GM23248 (cell line): ENCODE data around the gene ZNF3. TPM values are rescaled to one million over a fixed set of nuclear protein-coding genes. Genes with fewer than 3 reads are reported as not detected.

Source experiments
- DNase-seq: peaks from one replicate; pipeline ENCODE4 v3.0.0-alpha.2; 2015
- H2AFZ ChIP-seq: fragments of 200-600 bp; sonication (generic); 2 replicates; pipeline ENCODE4 v1.6.1; 2016; ENCODE audit warnings: antibody characterized with exemption
- H3F3A ChIP-seq: fragments of 200-600 bp; sonication (generic); 2 replicates; pipeline ENCODE4 v1.6.1; 2016; ENCODE audit warnings: mild to moderate bottlenecking, antibody characterized with exemption, mixed run types; ENCODE audit not compliant: insufficient read depth
- H3K27ac ChIP-seq: fragments of 200-600 bp; sonication (generic); 2 replicates; pipeline ENCODE4 v1.5.1; 2016; ENCODE audit warnings: mild to moderate bottlenecking
- H3K27me3 ChIP-seq: fragments of 200-600 bp; sonication (generic); replicated peaks from 2 replicates; pipeline ENCODE4 v1.6.1; 2016; ENCODE audit warnings: mild to moderate bottlenecking; ENCODE audit not compliant: insufficient read depth
- H3K36me3 ChIP-seq: fragments of 200-600 bp; sonication (generic); 2 replicates; pipeline ENCODE4 v1.6.1; 2016; ENCODE audit warnings: low read depth, mild to moderate bottlenecking
- H3K4me1 ChIP-seq: fragments of 200-600 bp; sonication (generic); 2 replicates; pipeline ENCODE4 v1.6.1; 2016; ENCODE audit warnings: mild to moderate bottlenecking; ENCODE audit not compliant: insufficient read depth
- H3K4me2 ChIP-seq: fragments of 200-600 bp; sonication (generic); one replicate; pipeline ENCODE4 v1.6.1; 2016; ENCODE audit warnings: mild to moderate bottlenecking; ENCODE audit not compliant: unreplicated experiment
- H3K4me3 ChIP-seq: fragments of 200-600 bp; sonication (generic); 2 replicates; pipeline ENCODE4 v1.5.1; 2016; ENCODE audit warnings: mild to moderate bottlenecking
- H3K79me2 ChIP-seq: fragments of 200-600 bp; sonication (generic); 2 replicates; pipeline ENCODE4 v1.6.1; 2016; ENCODE audit warnings: mild to moderate bottlenecking; ENCODE audit not compliant: insufficient read depth
- H3K9ac ChIP-seq: fragments of 200-600 bp; sonication (generic); 2 replicates; pipeline ENCODE4 v1.6.1; 2016; ENCODE audit warnings: mild to moderate bottlenecking
- H3K9me2 ChIP-seq: fragments of 200-600 bp; sonication (generic); 2 replicates; pipeline ENCODE4 v1.6.1; 2016; ENCODE audit warnings: mixed run types, mild to moderate bottlenecking, moderate library complexity; ENCODE audit not compliant: insufficient read depth
- H3K9me3 ChIP-seq: fragments of 200-600 bp; sonication (generic); one replicate; pipeline ENCODE4 v1.6.1; 2017; ENCODE audit warnings: low read depth
- H4K20me1 ChIP-seq: fragments of 200-600 bp; sonication (generic); 2 replicates; pipeline ENCODE4 v1.6.0; 2016; ENCODE audit not compliant: insufficient read depth
- EZH2 ChIP-seq: fragments of 200-600 bp; sonication (generic); IDR thresholded peaks from 2 replicates; pipeline ENCODE4 v1.6.1; 2018; ENCODE audit warnings: antibody characterized with exemption, mild to moderate bottlenecking; ENCODE audit not compliant: insufficient read depth, poor library complexity, severe bottlenecking
- EZH2phosphoT487 ChIP-seq: fragments of 200-600 bp; sonication (generic); IDR thresholded peaks from 2 replicates; pipeline ENCODE4 v1.6.1; 2018; ENCODE audit warnings: antibody characterized with exemption, moderate library complexity, mild to moderate bottlenecking, low read depth; ENCODE audit not compliant: insufficient read depth
- WGBS, 2 experiments: methylation state at CpG; one replicate each; pipeline ENCODE4 v1.1.6; 2015 to 2017; ENCODE audit warnings: low lambda C conversion rate in 2 of 2, low coverage in 1 of 2; ENCODE audit errors: missing lambda C conversion rate in 2 of 2; 5-methylcytosine and 5-hydroxymethylcytosine counted together
- in situ Hi-C: fragments of 300-500 bp; cut with MboI; formaldehyde crosslinking; loops from 2 replicates; pipeline ENCODE4 v1.15.0; 2020
- polyA plus RNA-seq: library from polyadenylated mRNA; unstranded; fragments of >200 nt; fragmentation: Nextera tagmentation; extraction: Ambion mirVana; gene quantifications from 2 replicates; pipeline ENCODE4 v1.2.1, GENCODE V29; 2016
- total RNA-seq: library from RNA; depleted of rRNA; stranded (reverse); fragments of >200 nt; shearing (Covaris generic); gene quantifications from 2 replicates; pipeline ENCODE4 v1.2.3, GENCODE V29; 2014

The ZNF3 gene
- total and polyA plus RNA-seq, 2 experiments from 2014 or later: 13.3 to 13.8 TPM

DNA sequence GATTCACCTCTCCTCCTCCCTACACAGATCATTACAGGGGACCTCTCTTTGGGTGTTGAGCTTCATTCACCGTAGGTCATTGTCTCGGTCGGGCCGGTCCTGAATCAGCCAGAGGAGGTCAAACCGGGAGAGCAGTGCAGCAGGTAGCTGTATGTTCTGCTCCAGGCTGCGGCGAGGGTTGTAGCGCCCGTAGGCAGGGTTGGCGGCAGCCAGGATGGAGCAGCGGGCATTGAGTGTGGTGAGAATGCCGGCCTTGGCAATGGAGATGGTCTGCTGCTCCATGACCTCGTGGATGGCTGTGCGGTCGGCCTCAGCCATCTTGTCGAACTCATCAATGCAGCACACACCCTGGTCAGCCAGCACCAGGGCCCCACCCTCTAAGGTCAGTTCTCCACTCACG, 14.2 kb upstream of the ZNF3 start:
- no peak overlapping the region for H3K4me3 ChIP-seq
- peaks cover 83% of the 10 kb centered on the region for H3K79me2 ChIP-seq
- H3K9me2 ChIP-seq: no peaks in the 10 kb centered on the region
- no peaks in the 10 kb centered on the region for H4K20me1 ChIP-seq
- in situ Hi-C loops: no loop called here
- H3K4me1 ChIP-seq: peaks cover 10% of the 10 kb centered on the region; the same call in 1 of the 2 replicates
- 94% methylated on average over 17 of the region's 17 CpGs for WGBS, 2 experiments
- no peak overlapping the region for H3K4me2 ChIP-seq
- TF ChIP-seq EZH2 (no peak), EZH2phosphoT487 (no peak)
- no peak for DNase-seq
- H3K9ac ChIP-seq: no peak overlapping the region
- H3K9me3 ChIP-seq: no peaks in the 10 kb centered on the region
- H2AFZ ChIP-seq: no peak overlapping the region
- H3K27ac ChIP-seq: no peak overlapping the region
- H3K36me3 ChIP-seq: peaks cover 57% of the 10 kb centered on the region
- H3K27me3 ChIP-seq: no peaks in the 10 kb centered on the region
- H3F3A ChIP-seq: peaks cover 50% of the 10 kb centered on the region

GRCh38 chr7:100095289-100095688, 13.8 kb upstream of the ZNF3 start:
- H3K4me3 ChIP-seq: no peak overlapping the region
- no peak for DNase-seq
- TF ChIP-seq EZH2: no peak
- no peak for TF ChIP-seq EZH2phosphoT487
- no peaks in the 10 kb centered on the region for H3K27me3 ChIP-seq
- H3K79me2 ChIP-seq: peaks cover 87% of the 10 kb centered on the region
- H3K4me2 ChIP-seq: no peak overlapping the region
- peaks cover 57% of the 10 kb centered on the region for H3K36me3 ChIP-seq
- no peak overlapping the region for H3K27ac ChIP-seq
- peaks cover 55% of the 10 kb centered on the region for H3F3A ChIP-seq
- H3K4me1 ChIP-seq: peaks cover 12% of the 10 kb centered on the region
- no peaks in the 10 kb centered on the region for H3K9me2 ChIP-seq
- 75 to 80% methylated on average over 9 of the region's 9 CpGs for WGBS, 2 experiments
- H3K9me3 ChIP-seq: no peaks in the 10 kb centered on the region
- H4K20me1 ChIP-seq: no peaks in the 10 kb centered on the region
- H3K9ac ChIP-seq: no peak overlapping the region
- in situ Hi-C loops: no loop called here
- no peak overlapping the region for H2AFZ ChIP-seq

DNA sequence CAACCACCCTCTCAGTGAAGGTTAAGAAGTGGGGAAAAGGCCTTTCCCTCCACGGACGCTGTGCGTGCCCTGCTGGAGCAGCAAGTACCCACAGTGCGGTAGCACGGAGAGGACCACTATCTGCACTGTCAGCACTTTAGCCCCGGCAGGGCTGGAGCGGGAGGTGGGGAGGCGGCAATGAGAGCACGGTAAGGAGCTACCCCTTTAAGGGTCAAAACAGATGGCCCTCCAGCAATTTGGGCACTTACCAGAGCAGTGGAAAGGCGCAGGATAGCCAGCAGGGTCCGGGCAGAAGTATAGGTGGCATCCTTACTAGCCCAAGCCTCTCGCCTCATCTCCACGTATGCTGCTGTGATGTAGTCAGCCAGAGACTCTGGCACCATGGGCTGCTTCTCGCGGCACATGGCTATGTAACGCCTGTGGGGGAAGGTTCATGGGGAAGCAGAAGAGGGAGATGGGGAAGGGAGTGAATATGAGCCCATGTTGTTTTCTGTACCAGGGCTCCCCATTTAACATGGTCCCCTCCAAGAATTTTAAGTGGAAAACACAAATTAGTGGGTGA, 12.5 kb upstream of the ZNF3 start:
- no peaks in the 10 kb centered on the region for H3K9me2 ChIP-seq
- no peaks in the 10 kb centered on the region for H4K20me1 ChIP-seq
- H3K36me3 ChIP-seq: peaks cover 50% of the 10 kb centered on the region
- H3K9ac ChIP-seq: no peak overlapping the region
- H3K4me1 ChIP-seq: peaks cover 16% of the 10 kb centered on the region
- peaks cover 76% of the 10 kb centered on the region for H3K79me2 ChIP-seq
- TF ChIP-seq EZH2phosphoT487: no peak
- TF ChIP-seq EZH2: no peak
- H3K4me3 ChIP-seq: no peak overlapping the region
- in situ Hi-C loops: no loop called here
- 95 to 96% methylated on average over 16 of the region's 16 CpGs for WGBS, 2 experiments
- no peaks in the 10 kb centered on the region for H3K9me3 ChIP-seq
- H3K4me2 ChIP-seq: no peak overlapping the region
- no peak overlapping the region for H2AFZ ChIP-seq
- H3F3A ChIP-seq: peaks cover 67% of the 10 kb centered on the region
- no peak for DNase-seq
- no peaks in the 10 kb centered on the region for H3K27me3 ChIP-seq
- H3K27ac ChIP-seq: no peak overlapping the region

GRCh38 chr7:100093498-100093897, 12.0 kb upstream of the ZNF3 start:
- in situ Hi-C loops: no loop called here
- Histone ChIP-seq H3K9ac (no peak overlapping the region), H3F3A (peaks cover 66% of the 10 kb centered on the region), H2AFZ (no peak overlapping the region), H3K4me1 (peaks cover 18% of the 10 kb centered on the region), H3K36me3 (peaks cover 45% of the 10 kb centered on the region), H3K4me2 (no peak overlapping the region), H3K27ac (no peak overlapping the region), H3K4me3 (no peak overlapping the region), H3K9me3 (no peaks in the 10 kb centered on the region), H4K20me1 (no peaks in the 10 kb centered on the region), H3K27me3 (no peaks in the 10 kb centered on the region), H3K9me2 (no peaks in the 10 kb centered on the region), H3K79me2 (peaks cover 73% of the 10 kb centered on the region)
- no peak for TF ChIP-seq EZH2phosphoT487
- DNase-seq: no peak
- 58 to 66% methylated on average over 12 to 13 of the region's 13 CpGs for WGBS, 2 experiments

GRCh38 chr7:100093054-100093453, 11.5 kb upstream of the ZNF3 start:
- Histone ChIP-seq H3K36me3 (peaks cover 41% of the 10 kb centered on the region), H2AFZ (no peak overlapping the region), H3K9me3 (no peaks in the 10 kb centered on the region), H3K9me2 (no peaks in the 10 kb centered on the region), H3K9ac (no peak overlapping the region), H3K4me3 (no peak overlapping the region), H3K27me3 (no peaks in the 10 kb centered on the region), H4K20me1 (no peaks in the 10 kb centered on the region), H3F3A (peaks cover 67% of the 10 kb centered on the region), H3K27ac (no peak overlapping the region), H3K4me1 (peaks cover 22% of the 10 kb centered on the region), H3K4me2 (no peak overlapping the region), H3K79me2 (peaks cover 73% of the 10 kb centered on the region)
- no peak for DNase-seq
- 72 to 75% methylated on average over 6 to 8 of the region's 8 CpGs for WGBS, 2 experiments
- TF ChIP-seq EZH2 (no peak), EZH2phosphoT487 (no peak)
- in situ Hi-C loops: no loop called here
